ENCODE data around the gene EDIL3. TPM values are rescaled to one million over a fixed set of nuclear protein-coding genes. Genes with fewer than 3 reads are reported as not detected.

The EDIL3 gene
- total RNA-seq, 2 experiments from 2014 or later: not detected

DNA sequence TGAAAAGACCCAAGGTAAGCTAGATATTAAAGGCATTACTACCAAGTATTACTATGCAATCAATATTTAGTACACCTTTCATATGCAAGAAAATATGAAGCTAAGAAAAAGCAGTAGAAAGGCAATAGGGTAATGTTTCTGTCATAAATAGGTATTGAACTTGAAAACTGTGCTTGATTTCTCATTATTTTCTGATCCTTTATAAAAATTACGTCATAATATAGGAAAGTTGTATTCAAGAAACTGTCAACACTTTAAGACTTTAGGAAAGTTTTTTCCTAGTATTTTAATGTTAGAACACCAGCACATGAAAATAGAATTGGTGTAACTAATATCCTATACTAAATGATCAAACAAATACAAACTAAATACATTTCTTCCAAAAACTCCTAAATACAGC, 133.2 kb downstream of the EDIL3 start:
- Histone ChIP-seq H3K4me2 (ENCODE audit: low read length) (no peak overlapping the region), H4K20me1 (ENCODE audit: insufficient read depth, low read length) (no peaks in the 10 kb centered on the region), H2AFZ (ENCODE audit: low read length) (no peak overlapping the region), H3K9me2 (ENCODE audit: insufficient read depth, low read length) (no peaks in the 10 kb centered on the region), H3K36me3 (ENCODE audit: insufficient read depth, low read length) (no peaks in the 10 kb centered on the region), H3K9me3 (ENCODE audit: low read length) (no peaks in the 10 kb centered on the region), H3K79me2 (ENCODE audit: insufficient read depth, low read depth, low read length) (no peaks in the 10 kb centered on the region), H3K4me3 (ENCODE audit: low read depth, low read length, poor library complexity, severe bottlenecking) (no peak overlapping the region), H3K27ac (ENCODE audit: low read depth, low read length, poor library complexity, severe bottlenecking) (no peak overlapping the region), H3K4me1 (ENCODE audit: insufficient read depth, low read length, poor library complexity, severe bottlenecking) (no peaks in the 10 kb centered on the region)
- ChIA-PET POLR2A (no interaction called here), CTCF (ENCODE audit: unreplicated experiment) (no interaction called here)
- DNase-seq (ENCODE audit: low spot score): no peak
- BruUV-seq (replicated peaks): no TSS peak
- no peak for TF ChIP-seq EZH2phosphoT487 (IDR thresholded peaks at IDR 0.05; ENCODE audit: borderline replicate concordance, low read depth, low read length)
- TF ChIP-seq, protein P1, sequence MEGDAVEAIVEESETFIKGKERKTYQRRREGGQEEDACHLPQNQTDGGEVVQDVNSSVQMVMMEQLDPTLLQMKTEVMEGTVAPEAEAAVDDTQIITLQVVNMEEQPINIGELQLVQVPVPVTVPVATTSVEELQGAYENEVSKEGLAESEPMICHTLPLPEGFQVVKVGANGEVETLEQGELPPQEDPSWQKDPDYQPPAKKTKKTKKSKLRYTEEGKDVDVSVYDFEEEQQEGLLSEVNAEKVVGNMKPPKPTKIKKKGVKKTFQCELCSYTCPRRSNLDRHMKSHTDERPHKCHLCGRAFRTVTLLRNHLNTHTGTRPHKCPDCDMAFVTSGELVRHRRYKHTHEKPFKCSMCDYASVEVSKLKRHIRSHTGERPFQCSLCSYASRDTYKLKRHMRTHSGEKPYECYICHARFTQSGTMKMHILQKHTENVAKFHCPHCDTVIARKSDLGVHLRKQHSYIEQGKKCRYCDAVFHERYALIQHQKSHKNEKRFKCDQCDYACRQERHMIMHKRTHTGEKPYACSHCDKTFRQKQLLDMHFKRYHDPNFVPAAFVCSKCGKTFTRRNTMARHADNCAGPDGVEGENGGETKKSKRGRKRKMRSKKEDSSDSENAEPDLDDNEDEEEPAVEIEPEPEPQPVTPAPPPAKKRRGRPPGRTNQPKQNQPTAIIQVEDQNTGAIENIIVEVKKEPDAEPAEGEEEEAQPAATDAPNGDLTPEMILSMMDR (conservative IDR thresholded peaks at IDR 0.05; ENCODE audit: low read length): no peak
- intact Hi-C loops (cut with micrococcal nuclease; ENCODE audit: unreplicated experiment): no loop called here

DNA sequence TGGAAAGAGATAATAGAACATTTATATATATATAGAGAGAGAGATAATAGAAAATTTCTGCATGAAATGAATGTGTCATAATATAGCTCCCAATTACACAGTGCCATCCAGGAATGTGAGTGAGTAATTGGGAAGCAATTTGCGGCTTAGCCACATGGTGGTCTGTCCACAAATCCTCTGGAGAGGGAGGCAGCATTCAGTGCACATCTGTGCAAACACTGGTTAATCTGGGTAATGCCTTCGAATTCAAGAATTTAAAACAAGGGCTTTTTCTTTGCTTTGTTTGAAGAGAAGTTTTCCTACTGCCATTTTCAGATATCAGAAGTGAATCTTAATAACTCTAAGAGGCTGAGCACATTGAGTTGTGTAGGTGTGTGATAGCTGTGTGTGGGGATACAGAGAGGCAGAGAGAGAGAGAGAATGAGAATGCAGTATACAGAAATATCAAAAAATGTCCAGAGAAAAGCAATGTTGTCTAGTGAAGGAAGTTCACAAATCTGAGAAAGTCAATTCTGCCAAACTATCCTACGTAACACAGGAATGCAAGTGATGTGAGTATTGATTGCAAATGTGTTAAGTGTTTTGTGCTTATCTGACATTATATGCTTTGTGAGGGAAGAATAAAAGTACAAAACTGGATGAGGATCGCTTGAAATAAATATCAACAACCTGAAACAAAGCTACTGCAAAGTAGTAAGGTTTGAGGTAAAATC, 134.6 kb downstream of the EDIL3 start:
- no TSS peak for BruUV-seq (replicated peaks)
- intact Hi-C loops (cut with micrococcal nuclease; ENCODE audit: unreplicated experiment): no loop called here
- Histone ChIP-seq H3K4me3 (ENCODE audit: low read depth, low read length, poor library complexity, severe bottlenecking) (no peak overlapping the region), H3K4me2 (ENCODE audit: low read length) (no peak overlapping the region), H3K4me1 (ENCODE audit: insufficient read depth, low read length, poor library complexity, severe bottlenecking) (no peaks in the 10 kb centered on the region), H2AFZ (ENCODE audit: low read length) (no peak overlapping the region), H3K79me2 (ENCODE audit: insufficient read depth, low read depth, low read length) (no peaks in the 10 kb centered on the region), H3K36me3 (ENCODE audit: insufficient read depth, low read length) (no peaks in the 10 kb centered on the region), H3K9me2 (ENCODE audit: insufficient read depth, low read length) (no peaks in the 10 kb centered on the region), H3K9me3 (ENCODE audit: low read length) (no peaks in the 10 kb centered on the region), H3K27ac (ENCODE audit: low read depth, low read length, poor library complexity, severe bottlenecking) (no peak overlapping the region), H4K20me1 (ENCODE audit: insufficient read depth, low read length) (no peaks in the 10 kb centered on the region)
- TF ChIP-seq, protein P1 (conservative IDR thresholded peaks at IDR 0.05; ENCODE audit: low read length): no peak
- TF ChIP-seq EZH2phosphoT487 (IDR thresholded peaks at IDR 0.05; ENCODE audit: borderline replicate concordance, low read depth, low read length): no peak
- ChIA-PET CTCF (ENCODE audit: unreplicated experiment) (no interaction called here), POLR2A (no interaction called here)
- DNase-seq (ENCODE audit: low spot score): no peak

DNA sequence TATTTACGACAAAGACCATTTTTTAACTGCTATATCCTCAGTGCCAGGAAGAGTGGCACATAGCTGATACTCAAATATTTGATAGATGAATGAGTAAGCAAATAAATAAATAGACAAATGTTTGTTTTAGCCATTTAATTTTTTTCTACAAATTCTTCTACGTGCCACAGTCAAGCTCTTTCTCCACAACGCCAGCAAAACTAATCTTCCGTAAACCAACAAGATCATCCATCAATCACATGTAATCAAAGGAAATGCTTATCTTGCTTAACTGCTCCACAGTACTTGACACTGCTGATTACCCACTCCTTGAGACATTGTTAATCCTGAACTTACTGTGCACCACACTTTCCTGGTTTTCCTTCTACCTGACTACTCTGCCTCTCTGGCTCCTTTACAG, 136.7 kb downstream of the EDIL3 start:
- no peaks in the 10 kb centered on the region for H3K4me1 ChIP-seq (ENCODE audit: insufficient read depth, low read length, poor library complexity, severe bottlenecking)
- H3K36me3 ChIP-seq (ENCODE audit: insufficient read depth, low read length): no peaks in the 10 kb centered on the region
- H4K20me1 ChIP-seq (ENCODE audit: insufficient read depth, low read length): no peaks in the 10 kb centered on the region
- H3K4me3 ChIP-seq (ENCODE audit: low read depth, low read length, poor library complexity, severe bottlenecking): no peak overlapping the region
- no peak for TF ChIP-seq EZH2phosphoT487 (IDR thresholded peaks at IDR 0.05; ENCODE audit: borderline replicate concordance, low read depth, low read length)
- TF ChIP-seq, protein P1 (conservative IDR thresholded peaks at IDR 0.05; ENCODE audit: low read length): no peak
- no TSS peak for BruUV-seq (replicated peaks)
- no peak overlapping the region for H3K4me2 ChIP-seq (ENCODE audit: low read length)
- CTCF ChIA-PET (ENCODE audit: unreplicated experiment): no interaction called here
- no peaks in the 10 kb centered on the region for H3K9me2 ChIP-seq (ENCODE audit: insufficient read depth, low read length)
- H2AFZ ChIP-seq (ENCODE audit: low read length): no peak overlapping the region
- POLR2A ChIA-PET: no interaction called here
- no peaks in the 10 kb centered on the region for H3K9me3 ChIP-seq (ENCODE audit: low read length)
- intact Hi-C loops (cut with micrococcal nuclease; ENCODE audit: unreplicated experiment): no loop called here
- H3K79me2 ChIP-seq (ENCODE audit: insufficient read depth, low read depth, low read length): no peaks in the 10 kb centered on the region
- no peak for DNase-seq (ENCODE audit: low spot score)
- H3K27ac ChIP-seq (ENCODE audit: low read depth, low read length, poor library complexity, severe bottlenecking): no peak overlapping the region
